SK-N-MC (cell line): ENCODE data around the gene UNC13A.

Source experiments
- DNase-seq: peaks from one replicate; pipeline ENCODE4 v3.0.0-alpha.2; 2011; ENCODE audit warnings: low read depth, low spot score
- H3K27ac ChIP-seq: fragments of 200-600 bp; sonication (generic); 2 replicates; pipeline ENCODE4 v1.5.1; 2016; ENCODE audit warnings: mixed run types
- H3K36me3 ChIP-seq: fragments of 200-600 bp; sonication (generic); 2 replicates; pipeline ENCODE4 v1.6.1; 2017; ENCODE audit warnings: antibody characterized with exemption, low read length, mixed read lengths; ENCODE audit not compliant: insufficient read depth
- H3K4me3 ChIP-seq: fragments of 200-600 bp; sonication (generic); 2 replicates; pipeline ENCODE4 v1.5.1; 2016
- H3K9ac ChIP-seq: fragments of 200-600 bp; sonication (generic); 2 replicates; pipeline ENCODE4 v1.8.0; 2017; ENCODE audit warnings: mixed run types, mixed read lengths; ENCODE audit not compliant: insufficient read length
- H3K9me3 ChIP-seq: fragments of 200-600 bp; sonication (generic); 2 replicates; pipeline ENCODE4 v1.6.1; 2017; ENCODE audit warnings: low read depth, mild to moderate bottlenecking, antibody characterized with exemption, low read length, moderate library complexity, mixed read lengths
- EZH2 ChIP-seq: fragments of 200-600 bp; sonication (generic); IDR thresholded peaks from one replicate; pipeline ENCODE4 v1.6.1; 2017; ENCODE audit warnings: antibody characterized with exemption
- FOXP2 ChIP-seq: optimal IDR thresholded peaks from 2 replicates; pipeline ENCODE3; 2011; ENCODE audit warnings: mild to moderate bottlenecking, moderate library complexity; ENCODE audit not compliant: insufficient read depth; ENCODE audit errors: extremely low read length, control extremely low read depth
- POLR2AphosphoS5 ChIP-seq: IDR thresholded peaks from 2 replicates; pipeline ENCODE4 v1.6.1; 2012; ENCODE audit warnings: mild to moderate bottlenecking, low read depth, low read length, borderline replicate concordance

Gene UNC13A

GRCh38 chr19:17687857-17688784, at the start of gene UNC13A:
UNC13A (minus strand) TSS chr19:17688354; CDS start chr19:17688199, 155 bp downstream.
- Histone ChIP-seq H3K9ac (no peak within 1 kb of the TSS), H3K27ac (no peak within 1 kb of the TSS), H3K4me3 (no peak within 1 kb of the TSS), H3K36me3 (no peaks in the 10 kb centered on the region), H3K9me3 (no peaks in the 10 kb centered on the region)
- TF ChIP-seq EZH2: no peak
- TF ChIP-seq POLR2AphosphoS5: no peak
- no peak for TF ChIP-seq FOXP2
- no peak for DNase-seq

GRCh38 chr19:17737690-17738153, 49.6 kb upstream of the UNC13A start:
- no peak overlapping the region for H3K9ac ChIP-seq
- no peak for DNase-seq
- no peak for TF ChIP-seq EZH2
- TF ChIP-seq FOXP2: no peak
- TF ChIP-seq POLR2AphosphoS5: no peak
- no peak overlapping the region for H3K27ac ChIP-seq
- no peak overlapping the region for H3K4me3 ChIP-seq
- no peaks in the 10 kb centered on the region for H3K9me3 ChIP-seq
- peaks cover 4% of the 10 kb centered on the region; the same call in 1 of the 2 replicates for H3K36me3 ChIP-seq

GRCh38 chr19:17735410-17735809, 47.3 kb upstream of the UNC13A start:
- TF ChIP-seq FOXP2 (no peak), EZH2 (no peak), POLR2AphosphoS5 (no peak)
- Histone ChIP-seq H3K4me3 (no peak overlapping the region), H3K9me3 (no peaks in the 10 kb centered on the region), H3K36me3 (peaks cover 15% of the 10 kb centered on the region), H3K27ac (no peak overlapping the region), H3K9ac (no peak overlapping the region)
- no peak for DNase-seq

GRCh38 chr19:17734146-17734545, 46.0 kb upstream of the UNC13A start:
- Histone ChIP-seq H3K36me3 (peaks cover 28% of the 10 kb centered on the region), H3K4me3 (no peak overlapping the region), H3K27ac (no peak overlapping the region), H3K9me3 (no peaks in the 10 kb centered on the region), H3K9ac (no peak overlapping the region)
- TF ChIP-seq EZH2 (no peak), FOXP2 (no peak), POLR2AphosphoS5 (no peak)
- no peak for DNase-seq

- Histone ChIP-seq H3K9ac (no peak overlapping the region), H3K36me3 (peaks cover 34% of the 10 kb centered on the region), H3K4me3 (no peak overlapping the region), H3K27ac (no peak overlapping the region), H3K9me3 (no peaks in the 10 kb centered on the region)
- no peak for DNase-seq
- no peak for TF ChIP-seq POLR2AphosphoS5
- no peak for TF ChIP-seq EZH2
- TF ChIP-seq FOXP2: no peak
Measured at GRCh38 chr19:17733127-17733526, 45.0 kb upstream of the UNC13A start.

- Histone ChIP-seq H3K9ac (no peak overlapping the region), H3K4me3 (no peak overlapping the region), H3K36me3 (peaks cover 46% of the 10 kb centered on the region), H3K27ac (no peak overlapping the region), H3K9me3 (no peaks in the 10 kb centered on the region)
- no peak for DNase-seq
- TF ChIP-seq FOXP2 (no peak), EZH2 (no peak), POLR2AphosphoS5 (no peak)
Measured at GRCh38 chr19:17727843-17728242, 39.7 kb upstream of the UNC13A start.

- Histone ChIP-seq H3K36me3 (peaks cover 46% of the 10 kb centered on the region), H3K4me3 (no peak overlapping the region), H3K9me3 (no peaks in the 10 kb centered on the region), H3K9ac (no peak overlapping the region), H3K27ac (no peak overlapping the region)
- TF ChIP-seq FOXP2: no peak
- no peak for TF ChIP-seq EZH2
- TF ChIP-seq POLR2AphosphoS5: no peak
- no peak for DNase-seq
Measured at GRCh38 chr19:17726964-17727773, 39.0 kb upstream of the UNC13A start.

- TF ChIP-seq POLR2AphosphoS5 (no peak), EZH2 (no peak), FOXP2 (no peak)
- no peaks in the 10 kb centered on the region for H3K9me3 ChIP-seq
- no peak overlapping the region for H3K4me3 ChIP-seq
- H3K9ac ChIP-seq: no peak overlapping the region
- H3K36me3 ChIP-seq: peaks cover 47% of the 10 kb centered on the region
- no peak for DNase-seq
- no peak overlapping the region for H3K27ac ChIP-seq
Measured at GRCh38 chr19:17726136-17726741, 38.1 kb upstream of the UNC13A start.
